Cardiac septum (tissue), 1 donor: ENCODE measurements around the gene NDUFA11. TPM values are rescaled to one million over a fixed set of nuclear protein-coding genes. Genes with fewer than 3 reads are reported as not detected.

Source experiments
- DNase-seq: peaks from one replicate; pipeline ENCODE4 v3.0.0-alpha.2; 2020; ENCODE audit warnings: low spot score
- intact Hi-C: fragments of 100-400 bp; cut with DNase I; formaldehyde crosslinking; loops from one replicate; pipeline ENCODE4 v1.14.0; 2022
- total RNA-seq: library from RNA; stranded (reverse); fragmentation: NEBNext Ultra II Directional; extraction: Animal tissue kit (Norgen Biotek cat#: 25700); gene quantifications from one replicate; pipeline ENCODE4 v1.2.1, GENCODE V29; 2021
- donor health status: DM: no; HTN: no; CAD: no.

Gene NDUFA11
- total RNA-seq, 1 donor from 2014 or later = 414 TPM

- DNase-seq = no peak
These were observed 10.3 kb upstream of the NDUFA11 start, which contains the start of gene CAPS for GRCh38 chr19:5913739-5914357. Gene CAPS (plus strand): TSS chr19:5914254. CDS start chr19:5914407, 153 bp downstream.

GRCh38 chr19:5911366-5911765, 7.8 kb upstream of the NDUFA11 start:
- intact Hi-C loops = no loop called here
- DNase-seq = no peak

More at GRCh38 chr19:5913739-5914357, 10.3 kb upstream of the NDUFA11 start, which contains the start of gene CAPS:
- intact Hi-C loops = no loop called here

- intact Hi-C loops = no loop called here
These were observed 7.0 kb upstream of the NDUFA11 start for GRCh38 chr19:5910638-5910907.

GRCh38 chr19:5908773-5909442, 5.3 kb upstream of the NDUFA11 start:
- intact Hi-C loops = loop anchor here (5.0 kb wide), 1 partner anchor 58 kb away; no protein-coding TSS in a partner anchor
- no peak for DNase-seq

More at GRCh38 chr19:5910638-5910907, 7.0 kb upstream of the NDUFA11 start:
- DNase-seq = no peak

- intact Hi-C loops = loop anchor here (5.0 kb wide), 1 partner anchor 60 kb away; no protein-coding TSS in a partner anchor
- no peak for DNase-seq
These were observed 3.7 kb upstream of the NDUFA11 start for GRCh38 chr19:5907241-5907640.

- intact Hi-C loops = loop anchor here (5.0 kb wide), 1 partner anchor 62 kb away; no protein-coding TSS in a partner anchor
- DNase-seq = no peak
These were observed 1.7 kb upstream of the NDUFA11 start for GRCh38 chr19:5905114-5905778.

- peak; percentile 100 for DNase-seq
- intact Hi-C loops = loop anchor here (5.0 kb wide), 1 partner anchor 63 kb away; no protein-coding TSS in a partner anchor
These were observed 943 bp upstream of the NDUFA11 start, which contains the start of gene VMAC for GRCh38 chr19:5904352-5905113. Gene VMAC (plus strand): TSS chr19:5904872. CDS start chr19:5904891, 19 bp downstream.

GRCh38 chr19:5903056-5903623, 450 bp downstream of the NDUFA11 start:
- intact Hi-C loops = no loop called here
- no peak for DNase-seq

GRCh38 chr19:5900976-5901375, 2.6 kb downstream of the NDUFA11 start:
- intact Hi-C loops = no loop called here
- DNase-seq = no peak

- DNase-seq = no peak
- intact Hi-C loops = no loop called here
These were observed 3.7 kb downstream of the NDUFA11 start for GRCh38 chr19:5899728-5900526.

- no peak for DNase-seq
- intact Hi-C loops = no loop called here
These were observed 6.2 kb downstream of the NDUFA11 start for GRCh38 chr19:5897189-5897969.

GRCh38 chr19:5896365-5897076, 7.1 kb downstream of the NDUFA11 start:
- intact Hi-C loops = no loop called here
- no peak for DNase-seq

GRCh38 chr19:5895890-5896289, 7.7 kb downstream of the NDUFA11 start:
- intact Hi-C loops = no loop called here
- no peak for DNase-seq

- intact Hi-C loops = no loop called here
- no peak for DNase-seq
These were observed 8.2 kb downstream of the NDUFA11 start for GRCh38 chr19:5895409-5895808.

- DNase-seq = no peak
- intact Hi-C loops = loop anchor here (5.0 kb wide), 1 partner anchor 68 kb away; no protein-coding TSS in a partner anchor
These were observed 8.8 kb downstream of the NDUFA11 start for GRCh38 chr19:5894704-5895349.

- intact Hi-C loops = loop anchor here (5.0 kb wide), 1 partner anchor 67 kb away; no protein-coding TSS in a partner anchor
- DNase-seq = peak; percentile 79
These were observed 9.5 kb downstream of the NDUFA11 start for GRCh38 chr19:5893907-5894703.
